SK-N-SH (cell line): Measurements from ENCODE around the gene MPHOSPH9. TPM values are rescaled to one million over a fixed set of nuclear protein-coding genes. Genes with fewer than 3 reads are reported as not detected.

Experiments used
- CTCF ChIA-PET: fragments of 300-600, 350-600 bp; formaldehyde crosslinking; extraction: SDS; loops from one replicate; lab custom pipeline; 2021; lab: Yijun Ruan, JAX
- POLR2A ChIA-PET: fragments of 350-600 bp; sonication (Branson Sonifier 250); formaldehyde crosslinking; extraction: SDS; loops from one replicate; lab custom pipeline; 2020; ENCODE audit warnings: antibody characterized with exemption, inconsistent platforms; lab: Yijun Ruan, JAX
- DNase-seq: peaks from one replicate; pipeline ENCODE4 v3.0.0; 2012
- H2AFZ ChIP-seq: fragments of 200-600 bp; sonication (generic); 2 replicates; pipeline ENCODE4 v1.8.1; 2016; ENCODE audit warnings: antibody characterized with exemption, mild to moderate bottlenecking, low read depth
- H3F3A ChIP-seq: fragments of 200-600 bp; sonication (generic); replicated peaks from 2 replicates; pipeline ENCODE3; 2016; ENCODE audit warnings: antibody characterized with exemption, mild to moderate bottlenecking; ENCODE audit not compliant: insufficient read depth
- H3K27ac ChIP-seq, 2 experiments: fragments of 200-500 bp in 1 of 2; fragments of 200-600 bp in 1 of 2; sonication (Bioruptor generic) in 1 of 2; sonication (generic), shearing (Covaris generic) in 1 of 2; 2 replicates each; pipeline versions ENCODE4 v1.5.1 to v1.6.1; 2014 to 2016; ENCODE audit warnings: low read depth in 2 of 2, inconsistent platforms in 1 of 2, low read length in 1 of 2, mild to moderate bottlenecking in 1 of 2, mixed read lengths in 1 of 2
- H3K27me3 ChIP-seq: fragments of 200-600 bp; sonication (generic), shearing (Covaris generic); 2 replicates; pipeline ENCODE4 v1.6.1; 2016; ENCODE audit warnings: mixed run types; ENCODE audit not compliant: insufficient read depth
- H3K36me3 ChIP-seq, 2 experiments: fragments of 200-500 bp in 1 of 2; fragments of 200-600 bp in 1 of 2; sonication (Bioruptor generic) in 1 of 2; sonication (generic) in 1 of 2; replicated peaks in 1 of 2; 2 replicates each; pipeline versions ENCODE3 to v1.5.1; 2014 to 2016; ENCODE audit warnings: low read length in 1 of 2, mild to moderate bottlenecking in 1 of 2; ENCODE audit not compliant: insufficient read depth in 2 of 2, control insufficient read depth in 1 of 2
- H3K4me1 ChIP-seq, 2 experiments: fragments of 200-500 bp in 1 of 2; fragments of 200-600 bp in 1 of 2; sonication (Bioruptor generic) in 1 of 2; sonication (generic), shearing (Covaris generic) in 1 of 2; 2 replicates each; pipeline versions ENCODE4 v1.5.1 to v1.6.1; 2014 to 2016; ENCODE audit warnings: low read depth in 1 of 2, low read length in 1 of 2, mixed run types in 1 of 2; ENCODE audit not compliant: insufficient read depth in 2 of 2, control insufficient read depth in 1 of 2
- H3K4me2 ChIP-seq: fragments of 200-600 bp; sonication (generic), shearing (Covaris generic); 2 replicates; pipeline ENCODE4 v1.6.1; 2017; ENCODE audit warnings: mixed run types
- H3K4me3 ChIP-seq, 2 experiments: fragments of 200-500 bp in 1 of 2; fragments of 200-600 bp in 1 of 2; sonication (Bioruptor generic) in 1 of 2; sonication (generic), shearing (Covaris generic) in 1 of 2; 2 replicates each; pipeline versions ENCODE4 v1.5.1 to v1.8.1; 2014 to 2016; ENCODE audit warnings: low read depth in 2 of 2, inconsistent platforms in 1 of 2, low read length in 1 of 2, mild to moderate bottlenecking in 1 of 2, mixed read lengths in 1 of 2, moderate library complexity in 1 of 2
- H3K79me2 ChIP-seq: fragments of 200-600 bp; sonication (generic); 2 replicates; pipeline ENCODE4 v1.8.1; 2017; ENCODE audit warnings: mild to moderate bottlenecking; ENCODE audit not compliant: insufficient read depth
- H3K9ac ChIP-seq: fragments of 200-600 bp; sonication (generic); 2 replicates; pipeline ENCODE4 v1.6.1; 2017; ENCODE audit warnings: mixed run types
- H3K9me2 ChIP-seq: fragments of 200-600 bp; sonication (generic); 2 replicates; pipeline ENCODE4 v1.6.1; 2017; ENCODE audit warnings: mixed run types
- H3K9me3 ChIP-seq: fragments of 200-600 bp; sonication (generic); 2 replicates; pipeline ENCODE4 v1.6.1; 2017; ENCODE audit warnings: mixed run types, mild to moderate bottlenecking, moderate library complexity
- H4K20me1 ChIP-seq: fragments of 200-600 bp; sonication (generic); 2 replicates; pipeline ENCODE4 v1.6.1; 2017; ENCODE audit warnings: mild to moderate bottlenecking, mixed run types; ENCODE audit not compliant: insufficient read depth
- CHD2 ChIP-seq: fragments of 150-350 bp; IDR thresholded peaks from 2 replicates; pipeline ENCODE4 v1.6.1; 2018; ENCODE audit warnings: low read length; ENCODE audit not compliant: partially characterized antibody
- CTCF ChIP-seq: fragments of 200-600 bp; sonication (generic); IDR thresholded peaks from 2 replicates; pipeline ENCODE4 v1.6.1; 2017; ENCODE audit warnings: antibody characterized with exemption, mild to moderate bottlenecking, moderate library complexity
- ELF1 ChIP-seq: IDR thresholded peaks from 2 replicates; pipeline ENCODE4 v1.4.0; 2012
- EP300 ChIP-seq, 2 experiments: IDR thresholded peaks; 2 replicates each; pipeline versions ENCODE4 v1.4.0 to v1.6.1; 2012; ENCODE audit warnings: borderline replicate concordance in 1 of 2, low read depth in 1 of 2, low read length in 1 of 2
- FOXM1 ChIP-seq: IDR thresholded peaks from 2 replicates; pipeline ENCODE4 v1.4.0; 2012; ENCODE audit warnings: low read depth, mild to moderate bottlenecking
- GABPA ChIP-seq: IDR thresholded peaks from 2 replicates; pipeline ENCODE4 v1.4.0; 2012; ENCODE audit warnings: low read depth, mild to moderate bottlenecking
- GATA2 ChIP-seq: sonication (generic); formaldehyde crosslinking; IDR thresholded peaks from 2 replicates; pipeline ENCODE4 v1.5.0; 2020; ENCODE audit warnings: mild to moderate bottlenecking, missing genetic modification reagents
- IRF3 ChIP-seq: fragments of 150-350 bp; IDR thresholded peaks from 2 replicates; pipeline ENCODE4 v1.6.1; 2016; ENCODE audit warnings: mild to moderate bottlenecking, low read depth, low read length
- MXI1 ChIP-seq: IDR thresholded peaks from 2 replicates; pipeline ENCODE4 v1.6.1; 2012; ENCODE audit warnings: mild to moderate bottlenecking, low read depth, low read length, improper control_type of control experiment
- NRF1 ChIP-seq: IDR thresholded peaks from 2 replicates; pipeline ENCODE4 v1.6.1; 2012; ENCODE audit warnings: low read depth, mild to moderate bottlenecking, low read length
- PBX3 ChIP-seq: IDR thresholded peaks from 2 replicates; pipeline ENCODE4; 2012
- POLR2AphosphoS5 ChIP-seq: IDR thresholded peaks from 2 replicates; pipeline ENCODE4 v1.6.1; 2012; ENCODE audit warnings: low read depth, low read length
- RAD21 ChIP-seq: IDR thresholded peaks from 2 replicates; pipeline ENCODE4 v1.6.1; 2012; ENCODE audit warnings: mild to moderate bottlenecking, low read length
- RCOR1 ChIP-seq: fragments of 150-350 bp; IDR thresholded peaks from 2 replicates; pipeline ENCODE4 v1.6.1; 2017; ENCODE audit warnings: antibody characterized with exemption, low read length
- RFX5 ChIP-seq: IDR thresholded peaks from 2 replicates; pipeline ENCODE4 v1.6.1; 2012; ENCODE audit warnings: mild to moderate bottlenecking, improper control_type of control experiment, low read length
- SIN3A ChIP-seq: IDR thresholded peaks from 2 replicates; pipeline ENCODE4 v1.6.1; 2012; ENCODE audit warnings: low read depth, mild to moderate bottlenecking, low read length, moderate library complexity, borderline replicate concordance
- TCF12 ChIP-seq: IDR thresholded peaks from 2 replicates; pipeline ENCODE4 v1.4.0; 2012
- TEAD4 ChIP-seq: IDR thresholded peaks from 2 replicates; pipeline ENCODE4 v1.4.0; 2012; ENCODE audit warnings: mild to moderate bottlenecking, borderline replicate concordance; ENCODE audit not compliant: insufficient read depth
- USF1 ChIP-seq: IDR thresholded peaks from 2 replicates; pipeline ENCODE4 v1.4.0; 2012; ENCODE audit warnings: low read depth, borderline replicate concordance
- USF2 ChIP-seq: fragments of 150-350 bp; IDR thresholded peaks from 2 replicates; pipeline ENCODE4 v1.6.1; 2017; ENCODE audit warnings: antibody characterized with exemption, low read length, low read depth, borderline replicate concordance
- YY1 ChIP-seq: IDR thresholded peaks from 2 replicates; pipeline ENCODE4 v1.4.0; 2012; ENCODE audit warnings: low read depth, mild to moderate bottlenecking
- WGBS: methylation state at CpG from one replicate; pipeline ENCODE4 v1.1.6; 2017; ENCODE audit warnings: low lambda C conversion rate; 5-methylcytosine and 5-hydroxymethylcytosine counted together
- polyA plus RNA-seq, 3 experiments: library from polyadenylated mRNA; depleted of rRNA; stranded (reverse); fragments of >200 nt; gene quantifications; 2 replicates each; pipeline ENCODE4 v1.2.3, GENCODE V29; 2012

Gene MPHOSPH9
- polyA plus RNA-seq, 1 of the 3 experiments (the other 2 are of a cell fraction): 9.0 TPM

GRCh38 chr12:123149088-123149487, 83.9 kb downstream of the MPHOSPH9 start:
- no peaks in the 10 kb centered on the region for H3K9me2 ChIP-seq
- H3K36me3 ChIP-seq: peaks cover 2 to 10% of the 10 kb centered on the region in 2 experiments
- 97% methylated on average over 3 of the region's 3 CpGs for WGBS
- peaks cover 32% of the 10 kb centered on the region; the same call in 1 of the 2 replicates for H3K79me2 ChIP-seq
- H3K9me3 ChIP-seq: no peaks in the 10 kb centered on the region
- no peak overlapping the region for H3K4me3 ChIP-seq
- H3F3A ChIP-seq: peaks cover 13% of the 10 kb centered on the region
- no peaks in the 10 kb centered on the region for H3K27me3 ChIP-seq
- peaks cover 0 to 19% of the 10 kb centered on the region in 2 experiments; a peak in 1 of 4 replicates for H3K4me1 ChIP-seq
- peak overlapping the region; percentile 96 for H3K4me2 ChIP-seq
- H2AFZ ChIP-seq: no peak overlapping the region
- POLR2A ChIA-PET: no interaction called here
- H4K20me1 ChIP-seq: no peaks in the 10 kb centered on the region
- CTCF ChIA-PET: interaction anchor here (0.6 to 1.5 kb wide), 6 partner anchors 26 to 373 kb away, joined by 3 to 4 read pairs (median 3); no protein-coding TSS in a partner anchor
- no peak overlapping the region for H3K9ac ChIP-seq
- no peak for TF ChIP-seq YY1
- no peak for TF ChIP-seq USF2
- TF ChIP-seq ELF1: no peak
- TF ChIP-seq TCF12: no peak
- no peak for TF ChIP-seq RFX5
- no peak for TF ChIP-seq TEAD4
- no peak for TF ChIP-seq USF1
- TF ChIP-seq IRF3: no peak
- TF ChIP-seq MXI1: no peak
- no peak for TF ChIP-seq CHD2
- no peak for TF ChIP-seq EP300 (IDR thresholded peaks at IDR 0.05; ENCODE audit: borderline replicate concordance in 1 of 2, low read depth in 1 of 2, low read length in 1 of 2)
- TF ChIP-seq NRF1: no peak
- TF ChIP-seq GATA2 (CRISPR knock-in tag): no peak
- DNase-seq: no peak
- no peak overlapping the region for H3K27ac ChIP-seq

- Histone ChIP-seq H3K79me2 (peaks cover 36% of the 10 kb centered on the region; the same call in 1 of the 2 replicates), H3K4me3 (no peak overlapping the region), H3K4me1 (peaks cover 0 to 19% of the 10 kb centered on the region in 2 experiments; a peak in 1 of 4 replicates), H3K27ac (no peak overlapping the region), H2AFZ (no peak overlapping the region), H4K20me1 (no peaks in the 10 kb centered on the region), H3K27me3 (no peaks in the 10 kb centered on the region), H3F3A (peaks cover 17% of the 10 kb centered on the region), H3K9me3 (no peaks in the 10 kb centered on the region), H3K4me2 (no peak overlapping the region), H3K9ac (no peak overlapping the region), H3K36me3 (peaks cover 0 to 6% of the 10 kb centered on the region in 2 experiments), H3K9me2 (no peaks in the 10 kb centered on the region)
- ChIA-PET CTCF (interaction anchor here (1.0 to 1.5 kb wide), 4 partner anchors 25 to 105 kb away, joined by 3 to 4 read pairs (median 4); no protein-coding TSS in a partner anchor), POLR2A (no interaction called here)
- 84% methylated on average over 5 of the region's 5 CpGs for WGBS
- no peak for DNase-seq
- no peak for TF ChIP-seq ELF1
- TF ChIP-seq USF2: no peak
- no peak for TF ChIP-seq PBX3
- no peak for TF ChIP-seq FOXM1
- no peak for TF ChIP-seq RAD21
- TF ChIP-seq RFX5: no peak
- TF ChIP-seq CTCF: no peak
- TF ChIP-seq RCOR1: no peak
- no peak for TF ChIP-seq GABPA
- no peak for TF ChIP-seq EP300 (IDR thresholded peaks at IDR 0.05; ENCODE audit: borderline replicate concordance in 1 of 2, low read depth in 1 of 2, low read length in 1 of 2)
- no peak for TF ChIP-seq POLR2AphosphoS5
- TF ChIP-seq SIN3A: no peak
- TF ChIP-seq YY1: no peak
These were observed 84.3 kb downstream of the MPHOSPH9 start for GRCh38 chr12:123148655-123149054.
